NCI-H2171 (cell line): ENCODE results near the gene EVA1C.
"Not testable (repeated sequence)": the region's sequence is repeated elsewhere in the genome, so short reads cannot be mapped to it uniquely, and the experiment has no call there.

Experiments used
- DNase-seq: peaks from one replicate; lab custom pipeline; 2025; lab: John Stamatoyannopoulos, UW

Gene EVA1C

GRCh38 chr21:32530809-32531208 is 118.3 kb downstream of the EVA1C start:
- not testable (repeated sequence) for DNase-seq

DNA sequence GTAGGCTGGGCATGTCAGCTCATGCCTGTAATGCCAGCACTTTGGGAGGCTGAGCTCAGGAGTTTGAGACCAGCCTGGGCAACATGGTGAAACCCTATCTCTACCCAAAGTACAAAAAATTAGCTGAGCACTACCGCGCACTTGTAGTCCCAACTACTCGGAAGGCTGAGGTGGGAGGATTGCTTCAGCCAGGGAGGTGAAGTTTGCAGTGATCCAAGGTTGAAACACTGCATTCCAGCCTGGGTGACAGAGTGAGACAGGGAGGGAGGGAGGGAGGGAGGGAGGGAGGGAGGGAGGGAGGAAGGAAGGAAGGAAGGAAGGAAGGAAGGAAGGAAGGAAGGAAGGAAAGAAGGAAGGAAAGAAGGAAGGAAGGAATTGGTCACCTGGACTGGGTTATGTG is 119.1 kb downstream of the EVA1C start:
- not testable (repeated sequence) for DNase-seq

GRCh38 chr21:32532636-32533035 is 120.1 kb downstream of the EVA1C start:
- DNase-seq, result no peak

GRCh38 chr21:32533053-32533452 is 120.5 kb downstream of the EVA1C start:
- no peak for DNase-seq

- no peak for DNase-seq
These were observed 121.1 kb downstream of the EVA1C start for GRCh38 chr21:32533611-32534010.

DNA sequence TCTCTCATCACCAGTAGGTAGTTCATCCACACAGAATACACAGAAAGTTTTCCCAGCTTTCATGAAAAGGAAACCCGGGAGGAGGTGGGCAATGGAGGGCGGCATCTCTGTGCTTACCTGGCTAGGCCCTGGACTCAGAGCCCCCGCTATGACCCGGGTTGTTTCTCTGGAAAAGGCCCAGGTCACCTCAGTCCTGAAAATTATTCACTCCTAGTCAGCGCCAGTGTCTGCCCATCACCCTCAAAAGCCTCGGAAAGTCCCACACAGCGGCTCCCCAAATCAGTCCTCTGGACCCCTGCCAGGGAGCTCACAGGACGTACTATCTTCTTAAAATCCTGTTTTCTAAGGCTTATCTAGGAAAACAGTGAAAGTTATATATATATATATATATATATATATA is 121.6 kb downstream of the EVA1C start:
- no peak for DNase-seq

DNA sequence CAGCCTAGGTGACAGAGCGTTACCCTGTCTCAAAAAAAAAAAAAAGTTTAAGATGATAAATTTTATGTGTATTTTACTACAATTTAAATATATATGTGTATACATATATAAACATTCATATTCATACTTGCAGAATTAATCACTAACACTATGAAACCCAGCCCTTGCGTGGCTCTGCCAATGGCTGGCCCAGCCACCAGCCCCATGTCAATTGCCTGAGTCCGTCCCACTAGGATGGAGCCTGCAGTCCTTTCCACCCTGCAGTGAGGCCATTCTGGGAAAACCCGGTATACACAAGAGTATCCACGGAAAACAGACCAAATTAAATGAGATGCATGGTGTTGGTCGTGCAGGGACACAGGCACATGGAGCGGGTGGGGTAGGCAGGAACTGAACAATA is 123.1 kb downstream of the EVA1C start:
- no peak for DNase-seq

DNA sequence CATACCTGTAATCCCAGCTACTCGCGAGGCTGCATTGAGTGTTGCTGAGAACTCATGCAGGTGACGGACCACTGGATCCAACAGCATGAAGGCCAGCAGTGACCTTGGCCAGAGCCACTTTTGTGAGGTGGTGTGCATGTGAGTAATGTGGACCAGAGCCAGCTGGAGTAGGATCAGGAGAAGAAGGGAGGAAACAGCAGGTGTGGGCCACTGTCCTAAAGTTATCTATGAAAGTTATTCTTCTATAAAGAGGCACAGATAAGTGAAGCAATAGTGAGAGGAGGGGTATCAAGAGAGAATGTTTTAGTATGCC is 125.0 kb downstream of the EVA1C start:
- DNase-seq, result no peak

DNA sequence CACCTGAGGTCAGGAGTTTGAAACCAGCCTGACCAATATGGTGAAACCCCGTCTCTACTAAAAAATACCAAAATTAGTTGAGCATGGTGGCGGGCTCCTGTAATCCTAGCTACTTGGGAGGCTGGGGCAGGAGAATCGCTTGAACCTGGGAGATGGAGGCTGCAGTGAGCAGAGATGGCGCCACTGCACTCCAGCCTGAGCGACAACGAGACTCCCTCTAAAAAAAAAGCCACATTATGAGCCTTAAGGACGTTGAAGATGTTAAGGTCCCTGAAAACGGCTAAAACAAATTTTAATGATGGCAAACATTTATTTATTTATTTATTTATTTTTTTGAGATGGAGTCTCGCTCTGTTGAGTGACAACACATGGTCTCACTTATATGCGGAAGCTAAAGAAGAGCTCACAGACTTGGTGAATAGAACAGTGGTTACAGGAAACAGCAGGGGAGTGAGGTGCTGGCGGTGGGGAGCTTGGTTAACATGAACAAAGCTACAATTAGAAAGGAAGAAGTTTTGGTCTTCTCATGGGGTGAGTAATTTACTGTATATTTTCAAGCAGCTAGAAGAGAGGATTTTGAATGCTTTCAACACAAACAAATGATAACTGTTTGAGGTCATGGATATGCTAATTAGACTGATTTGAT is 125.8 kb downstream of the EVA1C start:
- DNase-seq, result no peak

GRCh38 chr21:32539378-32539777 is 126.9 kb downstream of the EVA1C start:
- no peak for DNase-seq

GRCh38 chr21:32543056-32543455 is 130.6 kb downstream of the EVA1C start:
- not testable (repeated sequence) for DNase-seq

DNA sequence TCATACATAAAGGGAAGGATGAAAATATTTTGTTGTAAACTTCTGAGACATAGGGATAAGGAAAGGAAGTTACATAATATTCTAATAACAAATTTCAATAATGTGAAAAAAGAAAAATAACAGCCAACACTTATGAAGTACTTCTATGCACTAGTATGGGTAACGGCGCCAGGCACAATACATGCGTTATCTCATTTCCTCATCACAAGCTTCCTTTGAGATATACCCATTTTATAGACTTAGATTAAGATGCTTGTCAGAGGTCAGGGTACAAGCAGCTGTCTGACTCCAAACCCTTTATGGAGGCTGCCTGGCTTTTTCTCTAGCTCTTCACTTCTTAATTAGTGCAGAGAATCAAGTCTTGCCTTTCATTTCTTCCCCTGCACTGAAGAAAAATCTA is 131.5 kb downstream of the EVA1C start:
- DNase-seq, result no peak

- no peak for DNase-seq
These were observed 132.2 kb downstream of the EVA1C start for GRCh38 chr21:32544697-32545096.

- no peak for DNase-seq
These were observed 133.5 kb downstream of the EVA1C start for GRCh38 chr21:32545948-32546441.

GRCh38 chr21:32547018-32547417 is 134.5 kb downstream of the EVA1C start:
- DNase-seq, result no peak

GRCh38 chr21:32548978-32549377 is 136.5 kb downstream of the EVA1C start:
- no peak for DNase-seq

GRCh38 chr21:32549440-32549839 is 136.9 kb downstream of the EVA1C start:
- DNase-seq, result no peak

GRCh38 chr21:32549886-32550285 is 137.4 kb downstream of the EVA1C start:
- no peak for DNase-seq

- DNase-seq, result no peak
These were observed 142.5 kb downstream of the EVA1C start for GRCh38 chr21:32554832-32555638.

DNA sequence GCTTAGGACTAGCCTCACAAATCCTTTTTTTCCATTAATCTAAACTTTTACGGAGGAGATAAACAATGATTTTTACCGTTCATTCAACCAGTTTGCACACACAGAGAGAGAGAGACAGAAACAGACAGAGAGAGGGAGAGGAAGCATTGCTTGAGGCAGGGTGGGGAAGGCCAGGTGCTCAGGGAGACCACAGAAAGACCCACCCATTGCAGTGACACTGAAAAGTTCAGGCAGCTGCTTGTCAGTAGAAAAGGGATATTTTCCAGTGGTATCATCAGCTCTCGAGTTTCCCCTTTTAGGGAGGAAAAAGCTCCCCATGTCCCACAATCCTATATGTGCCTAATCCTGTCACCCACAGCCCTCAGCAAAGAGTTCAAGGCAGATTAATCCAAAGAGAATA is 145.6 kb downstream of the EVA1C start:
- no peak for DNase-seq

DNA sequence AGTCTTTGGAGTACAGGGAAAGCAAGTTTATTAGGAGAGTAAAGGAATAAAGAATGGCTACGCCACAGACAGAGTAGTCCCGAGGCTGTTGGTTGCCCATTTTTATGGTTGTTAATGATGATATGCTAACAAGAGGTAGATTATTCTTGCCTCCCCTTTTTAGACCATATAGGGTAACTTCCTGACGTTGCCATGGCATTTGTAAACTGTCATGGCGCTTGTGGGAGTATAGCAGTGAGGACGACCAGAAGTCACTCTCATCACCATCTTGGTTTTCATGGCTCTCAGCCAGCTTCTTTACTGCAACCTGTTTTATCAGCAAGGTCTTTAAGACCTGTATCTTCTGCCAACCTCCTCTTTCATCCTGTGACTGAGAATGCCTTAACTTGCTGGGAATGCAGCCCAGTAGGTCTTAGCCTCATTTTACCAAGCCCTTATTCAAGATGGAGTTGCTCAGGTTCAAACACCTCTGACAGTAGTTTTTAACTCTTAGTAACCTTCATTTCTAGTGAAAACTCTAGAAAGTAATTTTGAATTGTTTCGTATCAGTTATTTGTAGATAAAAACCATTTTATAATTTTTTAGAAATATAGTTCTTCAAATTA is 146.6 kb downstream of the EVA1C start:
- DNase-seq, result no peak

DNA sequence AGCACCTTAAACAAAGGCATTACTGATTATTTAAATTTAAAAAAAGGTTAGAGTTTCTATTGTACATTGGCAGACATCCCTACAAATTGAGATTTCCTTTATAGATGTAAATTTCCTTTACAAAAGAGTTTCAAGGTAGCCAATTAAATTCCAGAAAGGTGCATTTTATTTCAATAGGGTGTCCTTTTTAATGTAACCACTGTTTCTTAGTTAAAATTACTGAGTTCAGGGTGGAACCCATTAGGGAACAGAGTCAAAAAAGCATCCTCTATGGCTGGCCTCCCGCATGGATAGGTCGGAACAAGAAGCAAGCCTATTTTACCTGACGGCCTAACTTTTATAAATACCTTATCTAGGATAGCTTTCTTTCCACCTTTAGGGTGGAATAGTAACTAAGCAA is 148.4 kb downstream of the EVA1C start:
- no peak for DNase-seq

- DNase-seq, result not testable (repeated sequence)
These were observed 149.0 kb downstream of the EVA1C start for GRCh38 chr21:32561476-32561875.
